HG02970 (cell line): ENCODE measurements around the gene CD79B.

Experiments
- ATAC-seq: cut with Tn5 transposase; IDR thresholded peaks from one replicate; pipeline ENCODE4 v1.9.1; 2021; ENCODE audit warnings: mild to moderate bottlenecking, moderate library complexity, moderate number of reproducible peaks; ENCODE audit not compliant: unreplicated experiment, low FRiP score

Gene CD79B

GRCh38 chr17:63954402-63955063, 22.4 kb upstream of the CD79B start:
- ATAC-seq = no peak

GRCh38 chr17:63950940-63951907, 19.1 kb upstream of the CD79B start:
- no peak for ATAC-seq

GRCh38 chr17:63949576-63950250, 17.6 kb upstream of the CD79B start:
- ATAC-seq = no peak

GRCh38 chr17:63948521-63948920, 16.4 kb upstream of the CD79B start:
- no peak for ATAC-seq

- ATAC-seq = no peak
These were observed 15.7 kb upstream of the CD79B start for GRCh38 chr17:63947711-63948330.

GRCh38 chr17:63946440-63947363, 14.6 kb upstream of the CD79B start:
- ATAC-seq = peak; percentile 61

GRCh38 chr17:63945784-63946439, 13.8 kb upstream of the CD79B start:
- ATAC-seq = no peak

GRCh38 chr17:63944736-63945499, 12.8 kb upstream of the CD79B start:
- no peak for ATAC-seq

- ATAC-seq = no peak
These were observed 11.6 kb upstream of the CD79B start for GRCh38 chr17:63943745-63944144.

GRCh38 chr17:63942309-63942985, 10.3 kb upstream of the CD79B start:
- ATAC-seq = no peak

GRCh38 chr17:63941751-63942150, 9.6 kb upstream of the CD79B start:
- no peak for ATAC-seq

GRCh38 chr17:63941162-63941561, 9.0 kb upstream of the CD79B start:
- ATAC-seq = no peak

GRCh38 chr17:63940584-63940983, 8.5 kb upstream of the CD79B start:
- no peak for ATAC-seq

- ATAC-seq = no peak
These were observed 7.8 kb upstream of the CD79B start for GRCh38 chr17:63939884-63940283.

GRCh38 chr17:63939401-63939800, 7.3 kb upstream of the CD79B start:
- no peak for ATAC-seq

- no peak for ATAC-seq
These were observed 5.8 kb upstream of the CD79B start for GRCh38 chr17:63937920-63938319.

- ATAC-seq = no peak
These were observed 5.2 kb upstream of the CD79B start for GRCh38 chr17:63937319-63937718.
